HL-60 (cell line): ENCODE results near the gene PRR7.

Source experiments
- TF ChIP-seq, protein P1 (sequence below): IDR thresholded peaks from one replicate; pipeline ENCODE4 v1.5.1; 2011; ENCODE audit warnings: low read length, control low read depth, inconsistent platforms; ENCODE audit not compliant: insufficient read depth
- TF ChIP-seq, protein P2 (sequence below): IDR thresholded peaks from 2 replicates; pipeline ENCODE4 v1.6.1; 2012; ENCODE audit warnings: low read depth; ENCODE audit not compliant: insufficient replicate concordance

DNA sequence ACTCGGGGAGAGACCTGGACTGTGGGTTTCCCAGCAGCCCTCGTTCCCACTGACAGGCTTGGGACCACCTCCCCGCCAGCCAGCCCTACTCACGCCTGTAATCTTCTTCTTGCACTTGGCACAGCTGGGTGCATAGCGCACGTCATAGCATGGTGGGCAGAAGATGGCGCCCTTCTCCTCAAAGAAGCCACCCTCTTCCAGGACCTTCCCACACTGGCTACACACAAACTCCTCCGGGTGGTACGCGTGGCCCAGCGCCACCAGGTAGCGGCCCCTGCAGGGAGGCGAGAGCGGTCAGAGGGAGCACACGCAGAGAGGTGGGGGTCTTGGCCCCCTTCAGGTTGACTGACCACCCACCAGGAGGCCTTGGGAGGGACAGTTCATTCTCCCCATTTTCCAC is 41.4 kb downstream of the PRR7 start:
- TF ChIP-seq, protein P1, sequence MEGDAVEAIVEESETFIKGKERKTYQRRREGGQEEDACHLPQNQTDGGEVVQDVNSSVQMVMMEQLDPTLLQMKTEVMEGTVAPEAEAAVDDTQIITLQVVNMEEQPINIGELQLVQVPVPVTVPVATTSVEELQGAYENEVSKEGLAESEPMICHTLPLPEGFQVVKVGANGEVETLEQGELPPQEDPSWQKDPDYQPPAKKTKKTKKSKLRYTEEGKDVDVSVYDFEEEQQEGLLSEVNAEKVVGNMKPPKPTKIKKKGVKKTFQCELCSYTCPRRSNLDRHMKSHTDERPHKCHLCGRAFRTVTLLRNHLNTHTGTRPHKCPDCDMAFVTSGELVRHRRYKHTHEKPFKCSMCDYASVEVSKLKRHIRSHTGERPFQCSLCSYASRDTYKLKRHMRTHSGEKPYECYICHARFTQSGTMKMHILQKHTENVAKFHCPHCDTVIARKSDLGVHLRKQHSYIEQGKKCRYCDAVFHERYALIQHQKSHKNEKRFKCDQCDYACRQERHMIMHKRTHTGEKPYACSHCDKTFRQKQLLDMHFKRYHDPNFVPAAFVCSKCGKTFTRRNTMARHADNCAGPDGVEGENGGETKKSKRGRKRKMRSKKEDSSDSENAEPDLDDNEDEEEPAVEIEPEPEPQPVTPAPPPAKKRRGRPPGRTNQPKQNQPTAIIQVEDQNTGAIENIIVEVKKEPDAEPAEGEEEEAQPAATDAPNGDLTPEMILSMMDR, result no peak
- TF ChIP-seq, protein P2, sequence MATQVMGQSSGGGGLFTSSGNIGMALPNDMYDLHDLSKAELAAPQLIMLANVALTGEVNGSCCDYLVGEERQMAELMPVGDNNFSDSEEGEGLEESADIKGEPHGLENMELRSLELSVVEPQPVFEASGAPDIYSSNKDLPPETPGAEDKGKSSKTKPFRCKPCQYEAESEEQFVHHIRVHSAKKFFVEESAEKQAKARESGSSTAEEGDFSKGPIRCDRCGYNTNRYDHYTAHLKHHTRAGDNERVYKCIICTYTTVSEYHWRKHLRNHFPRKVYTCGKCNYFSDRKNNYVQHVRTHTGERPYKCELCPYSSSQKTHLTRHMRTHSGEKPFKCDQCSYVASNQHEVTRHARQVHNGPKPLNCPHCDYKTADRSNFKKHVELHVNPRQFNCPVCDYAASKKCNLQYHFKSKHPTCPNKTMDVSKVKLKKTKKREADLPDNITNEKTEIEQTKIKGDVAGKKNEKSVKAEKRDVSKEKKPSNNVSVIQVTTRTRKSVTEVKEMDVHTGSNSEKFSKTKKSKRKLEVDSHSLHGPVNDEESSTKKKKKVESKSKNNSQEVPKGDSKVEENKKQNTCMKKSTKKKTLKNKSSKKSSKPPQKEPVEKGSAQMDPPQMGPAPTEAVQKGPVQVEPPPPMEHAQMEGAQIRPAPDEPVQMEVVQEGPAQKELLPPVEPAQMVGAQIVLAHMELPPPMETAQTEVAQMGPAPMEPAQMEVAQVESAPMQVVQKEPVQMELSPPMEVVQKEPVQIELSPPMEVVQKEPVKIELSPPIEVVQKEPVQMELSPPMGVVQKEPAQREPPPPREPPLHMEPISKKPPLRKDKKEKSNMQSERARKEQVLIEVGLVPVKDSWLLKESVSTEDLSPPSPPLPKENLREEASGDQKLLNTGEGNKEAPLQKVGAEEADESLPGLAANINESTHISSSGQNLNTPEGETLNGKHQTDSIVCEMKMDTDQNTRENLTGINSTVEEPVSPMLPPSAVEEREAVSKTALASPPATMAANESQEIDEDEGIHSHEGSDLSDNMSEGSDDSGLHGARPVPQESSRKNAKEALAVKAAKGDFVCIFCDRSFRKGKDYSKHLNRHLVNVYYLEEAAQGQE, result no peak
